Measurements from ENCODE around the gene GPC5. TPM values are rescaled to one million over a fixed set of nuclear protein-coding genes. Genes with fewer than 3 reads are reported as not detected.

Gene GPC5
- total and polyA plus RNA-seq, 2 of the 8 experiments (the other 6 are each of a cell fraction or from before 2014, with no cell fraction given) = 0.20 to 0.39 TPM

GRCh38 chr13:92414851-92415250 is 1016.4 kb downstream of the GPC5 start:
- Histone ChIP-seq H2BK20ac (ENCODE audit: low read length) (no peak overlapping the region), H4K20me1 (replicated peaks in 1 of 2; ENCODE audit: control insufficient read depth in 1 of 2, insufficient read depth in 2 of 2, low read length in 2 of 2) (no peaks in the 10 kb centered on the region), H3K4ac (replicated peaks; ENCODE audit: insufficient read length, low read depth, low read length) (no peak overlapping the region), H3K27ac (ENCODE audit: low read depth, low read length) (no peak overlapping the region), H3K27me3 (replicated peaks in 1 of 4; ENCODE audit: control insufficient read depth in 3 of 4, extremely low read depth in 1 of 4, insufficient read depth in 3 of 4, low read length in 3 of 4) (no peaks in the 10 kb centered on the region), H3K18ac (ENCODE audit: extremely low read depth, low read length) (no peak overlapping the region), H2AK5ac (ENCODE audit: low read depth, low read length) (no peak overlapping the region), H2BK15ac (ENCODE audit: low read length) (no peak overlapping the region), H4K8ac (ENCODE audit: extremely low read depth, insufficient read depth, low read length) (no peak overlapping the region), H2BK12ac (ENCODE audit: low read depth, low read length) (no peak overlapping the region), H3K4me1 (replicated peaks in 1 of 4; ENCODE audit: control insufficient read depth in 3 of 4, insufficient read depth in 4 of 4, low read length in 3 of 4) (peaks cover 0 to 4% (median 1%) of the 10 kb centered on the region in 4 experiments; a peak in 1 of 7 replicates), H3K36me3 (ENCODE audit: control insufficient read depth in 2 of 4, insufficient read depth in 4 of 4, low read length in 3 of 4) (no peaks in the 10 kb centered on the region), H4K91ac (replicated peaks; ENCODE audit: insufficient read length, low read length) (no peak overlapping the region), H3K56ac (replicated peaks; ENCODE audit: insufficient read length, low read depth, low read length) (no peak overlapping the region), H3K23me2 (ENCODE audit: low read depth, low read length) (no peaks in the 10 kb centered on the region), H4K5ac (ENCODE audit: insufficient read length, low read depth, low read length) (no peak overlapping the region), H2AFZ (ENCODE audit: low read length) (no peak overlapping the region), H2BK5ac (ENCODE audit: low read depth, low read length) (no peak overlapping the region), H3K79me1 (ENCODE audit: low read depth, low read length) (no peaks in the 10 kb centered on the region), H3K4me3 (ENCODE audit: extremely low read depth in 1 of 4, insufficient read depth in 2 of 4, low read depth in 3 of 4, low read length in 4 of 4) (no peak overlapping the region), H3K23ac (ENCODE audit: insufficient read length) (no peak overlapping the region), H3K9ac (replicated peaks in 1 of 4; ENCODE audit: extremely low read depth in 1 of 4, low read depth in 3 of 4, low read length in 3 of 4) (no peak overlapping the region), H3K4me2 (ENCODE audit: insufficient read depth in 1 of 2, low read depth in 2 of 2, low read length in 2 of 2) (no peak overlapping the region), H2BK120ac (replicated peaks; ENCODE audit: low read depth, low read length) (no peak overlapping the region), H3K14ac (ENCODE audit: insufficient read length) (no peak overlapping the region), H3K9me3 (ENCODE audit: insufficient read depth in 2 of 2, low read depth in 1 of 2, low read length in 1 of 2) (no peaks in the 10 kb centered on the region), H3K79me2 (ENCODE audit: control insufficient read depth in 1 of 2, insufficient read depth in 2 of 2, low read length in 2 of 2) (no peaks in the 10 kb centered on the region)
- FAIRE-seq (no peak), DNase-seq (ENCODE audit: low read depth in 1 of 2, low spot score in 2 of 2) (no peak)
- 89% methylated on average over 4 of the region's 4 CpGs; no CpG with 5 or more reads in 1 of the 2 experiments for WGBS, 2 experiments (ENCODE audit: extremely low coverage in 1 of 2, insufficient coverage in 1 of 2, insufficient read length in 1 of 2, insufficient replicate concordance in 2 of 2, low coverage in 1 of 2, low lambda C conversion rate in 2 of 2, missing lambda C conversion rate in 1 of 2)
- TF ChIP-seq SUZ12 (IDR thresholded peaks at IDR 0.05; ENCODE audit: low read length) = no peak
- TF ChIP-seq ASH2L (IDR thresholded peaks at IDR 0.05; ENCODE audit: low read length) = no peak
- TF ChIP-seq RNF2 (IDR thresholded peaks at IDR 0.05; ENCODE audit: borderline replicate concordance, low read depth, low read length, missing control alignments, poor library complexity, severe bottlenecking) = no peak
- no peak for TF ChIP-seq SP4 (IDR thresholded peaks at IDR 0.05; ENCODE audit: low read length)
- TF ChIP-seq NRF1 (IDR thresholded peaks at IDR 0.05; ENCODE audit: low read depth, low read length) = no peak
- no peak for TF ChIP-seq SIN3A (conservative IDR thresholded peaks at IDR 0.05 in 1 of 2, IDR thresholded peaks at IDR 0.05 in 1 of 2; ENCODE audit: low read depth in 1 of 2, low read length in 2 of 2)
- no peak for TF ChIP-seq MAX (IDR thresholded peaks at IDR 0.05)
- TF ChIP-seq HDAC2 (IDR thresholded peaks at IDR 0.05; ENCODE audit: borderline replicate concordance in 1 of 2, low read depth in 2 of 2, low read length in 2 of 2) = no peak
- POLR2A ChIA-PET (ENCODE audit: partially characterized antibody) = no interaction called here
- CTCF ChIA-PET (ENCODE audit: partially characterized antibody) = interaction anchor here (1.0 kb wide), 1 partner anchor 11 kb away, joined by 3 read pairs; no protein-coding TSS in a partner anchor

Data from H1 (cell line).